ENCODE results near the gene PLEKHM3.

PLEKHM3 gene

GRCh38 chr2:207790898-207791297 lies 234.4 kb downstream of the PLEKHM3 start:
- Histone ChIP-seq H3K4me3 (ENCODE audit: low read length, poor library complexity, severe bottlenecking) (no peak overlapping the region), H4K20me1 (ENCODE audit: insufficient read depth, low read length, poor library complexity, severe bottlenecking) (no peaks in the 10 kb centered on the region), H3K9me2 (replicated peaks; ENCODE audit: low read depth, low read length) (no peaks in the 10 kb centered on the region), H2AFZ (ENCODE audit: low read length) (peak overlapping the region; percentile 37; the same call in 1 of the 2 replicates), H3K79me2 (ENCODE audit: insufficient read depth, low read length) (no peaks in the 10 kb centered on the region), H3K27me3 (ENCODE audit: insufficient read depth, low read length, poor library complexity, severe bottlenecking) (no peaks in the 10 kb centered on the region), H3F3A (ENCODE audit: low read depth) (no peaks in the 10 kb centered on the region), H3K4me1 (ENCODE audit: insufficient read depth, low read length, poor library complexity, severe bottlenecking) (peaks cover 6% of the 10 kb centered on the region), H3K36me3 (ENCODE audit: insufficient read depth, low read length) (no peaks in the 10 kb centered on the region), H3K9ac (ENCODE audit: low read depth, low read length, poor library complexity, severe bottlenecking) (no peak overlapping the region), H3K9me3 (ENCODE audit: insufficient read depth, low read depth, low read length) (no peaks in the 10 kb centered on the region), H3K4me2 (ENCODE audit: low read depth, low read length, poor library complexity, severe bottlenecking) (no peak overlapping the region)
- TF ChIP-seq EZH2phosphoT487 (IDR thresholded peaks at IDR 0.05; ENCODE audit: borderline replicate concordance) (no peak), CTCF (conservative IDR thresholded peaks at IDR 0.05; ENCODE audit: low read length) (no peak)

- no peak overlapping the region for H2AFZ ChIP-seq (ENCODE audit: low read length)
- no peaks in the 10 kb centered on the region for H4K20me1 ChIP-seq (ENCODE audit: insufficient read depth, low read length, poor library complexity, severe bottlenecking)
- no peaks in the 10 kb centered on the region for H3K79me2 ChIP-seq (ENCODE audit: insufficient read depth, low read length)
- H3K36me3 ChIP-seq (ENCODE audit: insufficient read depth, low read length): no peaks in the 10 kb centered on the region
- no peak overlapping the region for H3K9ac ChIP-seq (ENCODE audit: low read depth, low read length, poor library complexity, severe bottlenecking)
- no peak overlapping the region for H3K4me3 ChIP-seq (ENCODE audit: low read length, poor library complexity, severe bottlenecking)
- H3F3A ChIP-seq (ENCODE audit: low read depth): no peaks in the 10 kb centered on the region
- H3K4me2 ChIP-seq (ENCODE audit: low read depth, low read length, poor library complexity, severe bottlenecking): no peak overlapping the region
- no peaks in the 10 kb centered on the region for H3K27me3 ChIP-seq (ENCODE audit: insufficient read depth, low read length, poor library complexity, severe bottlenecking)
- no peaks in the 10 kb centered on the region for H3K9me2 ChIP-seq (replicated peaks; ENCODE audit: low read depth, low read length)
- H3K4me1 ChIP-seq (ENCODE audit: insufficient read depth, low read length, poor library complexity, severe bottlenecking): peaks cover 6% of the 10 kb centered on the region
- H3K9me3 ChIP-seq (ENCODE audit: insufficient read depth, low read depth, low read length): no peaks in the 10 kb centered on the region
- no peak for TF ChIP-seq CTCF (conservative IDR thresholded peaks at IDR 0.05; ENCODE audit: low read length)
- TF ChIP-seq EZH2phosphoT487 (IDR thresholded peaks at IDR 0.05; ENCODE audit: borderline replicate concordance): no peak
Observed at GRCh38 chr2:207787800-207788199, 237.5 kb downstream of the PLEKHM3 start.

GRCh38 chr2:207787017-207787416 lies 238.3 kb downstream of the PLEKHM3 start:
- Histone ChIP-seq H3K4me2 (ENCODE audit: low read depth, low read length, poor library complexity, severe bottlenecking) (no peak overlapping the region), H2AFZ (ENCODE audit: low read length) (no peak overlapping the region), H3K79me2 (ENCODE audit: insufficient read depth, low read length) (no peaks in the 10 kb centered on the region), H3K9me3 (ENCODE audit: insufficient read depth, low read depth, low read length) (no peaks in the 10 kb centered on the region), H4K20me1 (ENCODE audit: insufficient read depth, low read length, poor library complexity, severe bottlenecking) (no peaks in the 10 kb centered on the region), H3K9ac (ENCODE audit: low read depth, low read length, poor library complexity, severe bottlenecking) (no peak overlapping the region), H3K4me3 (ENCODE audit: low read length, poor library complexity, severe bottlenecking) (no peak overlapping the region), H3K36me3 (ENCODE audit: insufficient read depth, low read length) (no peaks in the 10 kb centered on the region), H3K4me1 (ENCODE audit: insufficient read depth, low read length, poor library complexity, severe bottlenecking) (no peaks in the 10 kb centered on the region), H3K9me2 (replicated peaks; ENCODE audit: low read depth, low read length) (no peaks in the 10 kb centered on the region), H3K27me3 (ENCODE audit: insufficient read depth, low read length, poor library complexity, severe bottlenecking) (no peaks in the 10 kb centered on the region), H3F3A (ENCODE audit: low read depth) (no peaks in the 10 kb centered on the region)
- TF ChIP-seq CTCF (conservative IDR thresholded peaks at IDR 0.05; ENCODE audit: low read length): no peak
- no peak for TF ChIP-seq EZH2phosphoT487 (IDR thresholded peaks at IDR 0.05; ENCODE audit: borderline replicate concordance)
